Type B pancreatic cell (in vitro differentiated cells): ENCODE results near the gene KAT5. TPM values are rescaled to one million over a fixed set of nuclear protein-coding genes. Genes with fewer than 3 reads are reported as not detected.
A peak's percentile ranks its signal among the peaks of the same experiment; 100 is the strongest.
"Not testable (repeated sequence)": the region's sequence is repeated elsewhere in the genome, so short reads cannot be mapped to it uniquely, and the experiment has no call there.

Experiments
- DNase-seq: peaks from one replicate; pipeline ENCODE4 v3.0.0; 2021; ENCODE audit warnings: mixed read lengths; ENCODE audit not compliant: unreplicated experiment; ENCODE audit errors: extremely low spot score
- H3K27ac Mint-ChIP-seq: 2 replicates; pipeline ENCODE4 v1.8.0; 2021; ENCODE audit warnings: mild to moderate bottlenecking, mixed read lengths
- H3K27me3 Mint-ChIP-seq: 2 replicates; pipeline ENCODE4 v1.8.0; 2021; ENCODE audit warnings: mixed read lengths
- H3K36me3 Mint-ChIP-seq: 2 replicates; pipeline ENCODE4 v1.8.0; 2021; ENCODE audit warnings: mixed read lengths
- H3K4me1 Mint-ChIP-seq: one replicate; pipeline ENCODE4 v1.8.0; 2021; ENCODE audit warnings: mixed read lengths; ENCODE audit not compliant: unreplicated experiment
- H3K4me3 Mint-ChIP-seq: 2 replicates; pipeline ENCODE4 v1.8.0; 2021; ENCODE audit warnings: mild to moderate bottlenecking, mixed read lengths
- H3K9me3 Mint-ChIP-seq: 2 replicates; pipeline ENCODE4 v1.8.0; 2021; ENCODE audit warnings: mixed read lengths
- total RNA-seq: library from RNA; stranded (reverse); gene quantifications from 2 replicates; pipeline ENCODE4 v1.2.1, GENCODE V29; 2021; ENCODE audit warnings: low replicate concordance
- TF ChIP-seq, protein P1 (sequence below): fragments of 200-600 bp; sonication (generic); conservative IDR thresholded peaks from 2 replicates; pipeline ENCODE4 v1.5.0; 2021; ENCODE audit warnings: antibody characterized with exemption, mild to moderate bottlenecking

Gene KAT5
- total RNA-seq, 1 donor from 2014 or later: 61.7 TPM

DNA sequence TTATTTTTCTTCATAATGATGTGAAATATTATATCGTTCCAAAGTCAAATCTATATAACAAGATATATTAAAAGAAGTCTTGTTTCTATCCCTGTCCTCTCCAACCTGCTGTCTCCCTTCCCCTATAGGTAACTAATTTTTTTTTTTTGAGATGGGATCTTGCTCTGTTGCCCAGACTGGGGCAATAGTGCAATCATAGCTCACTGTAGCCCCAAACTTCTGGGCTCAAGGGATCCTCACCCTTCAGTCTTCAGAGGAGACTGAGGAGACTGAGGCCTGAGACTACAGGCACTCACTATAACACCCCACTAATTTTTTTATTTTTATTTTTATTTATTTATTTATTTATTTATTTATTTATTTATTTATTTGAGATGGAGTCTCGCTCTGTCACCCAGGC lies 39.1 kb upstream of the KAT5 start:
- no peak overlapping the region for H3K27ac Mint-ChIP-seq
- TF ChIP-seq, protein P1, sequence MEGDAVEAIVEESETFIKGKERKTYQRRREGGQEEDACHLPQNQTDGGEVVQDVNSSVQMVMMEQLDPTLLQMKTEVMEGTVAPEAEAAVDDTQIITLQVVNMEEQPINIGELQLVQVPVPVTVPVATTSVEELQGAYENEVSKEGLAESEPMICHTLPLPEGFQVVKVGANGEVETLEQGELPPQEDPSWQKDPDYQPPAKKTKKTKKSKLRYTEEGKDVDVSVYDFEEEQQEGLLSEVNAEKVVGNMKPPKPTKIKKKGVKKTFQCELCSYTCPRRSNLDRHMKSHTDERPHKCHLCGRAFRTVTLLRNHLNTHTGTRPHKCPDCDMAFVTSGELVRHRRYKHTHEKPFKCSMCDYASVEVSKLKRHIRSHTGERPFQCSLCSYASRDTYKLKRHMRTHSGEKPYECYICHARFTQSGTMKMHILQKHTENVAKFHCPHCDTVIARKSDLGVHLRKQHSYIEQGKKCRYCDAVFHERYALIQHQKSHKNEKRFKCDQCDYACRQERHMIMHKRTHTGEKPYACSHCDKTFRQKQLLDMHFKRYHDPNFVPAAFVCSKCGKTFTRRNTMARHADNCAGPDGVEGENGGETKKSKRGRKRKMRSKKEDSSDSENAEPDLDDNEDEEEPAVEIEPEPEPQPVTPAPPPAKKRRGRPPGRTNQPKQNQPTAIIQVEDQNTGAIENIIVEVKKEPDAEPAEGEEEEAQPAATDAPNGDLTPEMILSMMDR: no peak
- no peaks in the 10 kb centered on the region for H3K9me3 Mint-ChIP-seq
- H3K36me3 Mint-ChIP-seq: no peaks in the 10 kb centered on the region
- H3K4me3 Mint-ChIP-seq: no peak overlapping the region
- no peaks in the 10 kb centered on the region for H3K4me1 Mint-ChIP-seq
- H3K27me3 Mint-ChIP-seq: no peaks in the 10 kb centered on the region
- DNase-seq: no peak

DNA sequence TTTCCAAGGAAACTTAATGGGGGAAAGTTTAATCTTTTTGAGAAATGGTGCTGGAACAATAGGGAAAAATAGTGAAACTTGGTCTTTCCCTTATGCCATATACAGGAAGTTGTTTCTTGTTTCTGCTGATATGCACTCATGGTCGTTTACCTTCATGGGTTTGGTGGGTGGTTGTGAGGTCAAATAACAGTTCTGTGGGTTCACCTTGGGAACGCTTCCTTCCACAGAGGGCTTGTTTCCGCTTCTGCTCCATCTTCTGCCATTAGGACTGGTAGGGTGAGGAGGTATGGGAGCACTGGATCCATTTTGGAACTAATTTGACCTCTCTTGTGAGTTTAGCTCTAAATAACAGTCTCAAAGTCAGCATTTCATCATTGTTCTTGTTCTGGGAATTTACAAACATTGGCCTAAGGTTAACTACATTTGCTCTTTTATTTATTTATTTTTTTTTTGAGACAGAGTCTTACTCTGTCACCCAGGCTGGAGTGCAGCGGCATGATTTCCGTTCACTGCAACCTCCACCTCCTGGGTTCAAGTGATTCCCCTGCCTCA lies 31.8 kb upstream of the KAT5 start:
- Mint-ChIP-seq H3K36me3 (no peaks in the 10 kb centered on the region), H3K27ac (no peak overlapping the region)
- DNase-seq: no peak

DNA sequence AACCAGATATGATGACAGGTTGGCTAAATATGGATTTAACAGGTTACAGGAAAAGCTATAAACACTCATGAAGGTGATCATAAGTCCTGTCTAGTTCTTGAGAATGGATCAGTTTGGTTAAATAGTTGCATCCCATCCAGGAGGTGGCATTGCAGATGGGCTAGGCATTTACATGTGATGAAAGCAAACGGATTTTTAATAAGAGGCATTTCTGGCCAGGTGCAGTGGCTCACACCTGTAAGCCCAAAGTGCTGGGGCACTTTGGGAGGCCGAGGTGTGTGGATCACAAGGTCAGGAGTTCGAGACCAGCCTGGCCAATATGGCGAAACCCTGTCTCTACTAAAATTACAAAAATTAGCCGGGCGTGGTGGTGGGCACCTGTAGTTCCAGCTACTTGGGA lies 28.6 kb upstream of the KAT5 start:
- not testable (repeated sequence) for H3K4me3 Mint-ChIP-seq, H3K4me1 Mint-ChIP-seq, H3K36me3 Mint-ChIP-seq, DNase-seq, H3K27ac Mint-ChIP-seq, H3K9me3 Mint-ChIP-seq
- H3K27me3 Mint-ChIP-seq: peaks cover 24% of the 10 kb centered on the region

More for the DNA sequence above, 31.8 kb upstream of the KAT5 start:
- H3K27me3 Mint-ChIP-seq: peaks cover 16% of the 10 kb centered on the region
- H3K4me3 Mint-ChIP-seq: no peak overlapping the region
- TF ChIP-seq, protein P1: no peak
- no peaks in the 10 kb centered on the region for H3K9me3 Mint-ChIP-seq
- H3K4me1 Mint-ChIP-seq: no peaks in the 10 kb centered on the region

DNA sequence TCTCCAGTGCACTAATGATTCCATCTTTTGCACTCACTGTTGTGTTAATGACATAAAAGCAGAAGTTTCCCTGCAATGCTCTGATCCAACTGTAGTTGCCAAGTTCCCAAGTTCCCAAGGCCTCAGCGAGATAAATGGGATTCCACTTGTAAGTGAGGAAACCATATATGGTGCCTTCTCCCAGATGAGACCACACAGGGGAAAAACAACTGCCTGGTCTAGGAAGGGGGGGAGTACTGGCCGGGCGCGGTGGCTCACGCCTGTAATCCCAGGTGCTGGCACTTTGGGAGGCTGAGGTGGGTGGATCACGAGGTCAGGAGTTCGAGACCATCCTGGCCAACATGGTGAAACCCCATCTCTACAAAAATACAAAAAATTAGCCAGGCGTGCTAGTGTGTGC lies 26.1 kb upstream of the KAT5 start:
- no peaks in the 10 kb centered on the region for H3K36me3 Mint-ChIP-seq
- TF ChIP-seq, protein P1: no peak
- H3K9me3 Mint-ChIP-seq: no peaks in the 10 kb centered on the region
- no peak overlapping the region for H3K27ac Mint-ChIP-seq
- peaks cover 24% of the 10 kb centered on the region for H3K27me3 Mint-ChIP-seq
- H3K4me1 Mint-ChIP-seq: no peaks in the 10 kb centered on the region
- no peak overlapping the region for H3K4me3 Mint-ChIP-seq
- DNase-seq: no peak

DNA sequence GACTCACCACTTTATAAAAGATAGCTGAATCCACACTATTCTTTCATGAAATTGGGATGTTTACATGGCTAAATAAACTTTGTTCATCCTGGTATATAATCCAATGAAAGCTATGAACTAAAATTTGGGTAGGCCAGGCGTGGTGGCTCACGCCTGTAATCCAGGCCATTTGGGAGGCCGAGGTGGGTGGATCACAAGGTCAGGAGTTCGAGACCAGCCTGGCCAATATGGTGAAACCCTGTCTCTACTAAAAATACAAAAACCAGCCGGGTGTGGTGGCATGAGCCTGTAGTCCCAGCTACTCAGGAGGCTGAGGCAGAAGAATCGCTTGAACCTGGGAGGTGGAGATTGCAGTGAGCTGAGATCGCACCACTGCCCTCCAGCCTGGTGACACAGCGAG lies 20.2 kb upstream of the KAT5 start:
- not testable (repeated sequence) for H3K36me3 Mint-ChIP-seq, H3K4me3 Mint-ChIP-seq, H3K27ac Mint-ChIP-seq, DNase-seq, H3K9me3 Mint-ChIP-seq, H3K4me1 Mint-ChIP-seq, H3K27me3 Mint-ChIP-seq

DNA sequence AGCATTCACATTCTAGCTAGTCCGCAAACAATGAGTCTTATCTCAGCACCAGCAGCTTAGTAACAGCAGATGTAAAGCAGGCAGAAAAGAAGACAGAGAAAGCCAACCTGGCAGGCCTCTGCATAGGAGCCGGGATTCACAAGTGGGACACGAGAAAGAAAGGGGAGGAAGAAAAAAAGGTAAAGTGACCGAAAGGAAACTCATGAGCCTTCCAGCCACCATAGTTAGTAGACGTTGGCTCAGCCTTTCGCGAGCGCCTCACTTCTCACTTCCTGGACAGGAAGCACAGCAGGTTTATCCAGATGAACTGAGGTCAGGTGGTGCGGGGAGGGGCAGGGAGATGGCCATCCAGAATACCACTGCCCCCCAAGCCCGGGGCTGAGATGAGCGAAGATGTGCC lies 19.7 kb upstream of the KAT5 start:
- TF ChIP-seq, protein P1: no peak
- Mint-ChIP-seq H3K4me3 (peak overlapping the region; percentile 37), H3K9me3 (no peaks in the 10 kb centered on the region), H3K27me3 (peaks cover 9% of the 10 kb centered on the region), H3K4me1 (peaks cover 8% of the 10 kb centered on the region), H3K27ac (peak overlapping the region; percentile 31), H3K36me3 (no peaks in the 10 kb centered on the region)
- no peak for DNase-seq
